NCI-H1092 (cell line): Measurements from ENCODE around the gene TOP1.

Source experiments
- DNase-seq: peaks from one replicate; lab custom pipeline; 2025; lab: John Stamatoyannopoulos, UW

Gene TOP1

GRCh38 chr20:41168281-41169161, 139.9 kb downstream of the TOP1 start:
- no peak for DNase-seq

DNA sequence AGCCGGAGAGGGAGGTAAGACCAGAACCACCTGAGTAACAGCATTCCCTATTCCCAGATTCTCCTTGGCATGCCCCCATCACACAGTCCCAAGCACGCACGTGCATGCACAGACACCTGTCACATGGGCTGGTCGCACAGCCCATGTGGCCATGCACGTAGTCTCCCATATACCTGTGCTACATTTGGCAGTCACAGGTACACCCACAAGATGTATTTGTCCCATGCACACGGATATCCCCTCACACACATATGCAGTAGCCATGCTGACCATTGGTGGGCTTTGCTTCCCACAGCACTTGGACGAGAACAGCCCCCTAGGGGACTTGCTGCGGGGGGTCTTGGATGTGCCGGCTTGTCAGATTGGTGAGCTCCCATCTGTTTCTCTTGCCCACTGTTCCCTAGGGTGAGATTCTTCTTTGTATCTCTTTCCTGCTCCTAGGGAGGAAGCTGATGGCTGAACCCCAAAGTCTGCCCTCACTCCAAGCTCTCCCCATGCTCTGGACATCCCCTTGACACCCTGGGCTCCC, 140.6 kb downstream of the TOP1 start:
- DNase-seq = no peak

DNA sequence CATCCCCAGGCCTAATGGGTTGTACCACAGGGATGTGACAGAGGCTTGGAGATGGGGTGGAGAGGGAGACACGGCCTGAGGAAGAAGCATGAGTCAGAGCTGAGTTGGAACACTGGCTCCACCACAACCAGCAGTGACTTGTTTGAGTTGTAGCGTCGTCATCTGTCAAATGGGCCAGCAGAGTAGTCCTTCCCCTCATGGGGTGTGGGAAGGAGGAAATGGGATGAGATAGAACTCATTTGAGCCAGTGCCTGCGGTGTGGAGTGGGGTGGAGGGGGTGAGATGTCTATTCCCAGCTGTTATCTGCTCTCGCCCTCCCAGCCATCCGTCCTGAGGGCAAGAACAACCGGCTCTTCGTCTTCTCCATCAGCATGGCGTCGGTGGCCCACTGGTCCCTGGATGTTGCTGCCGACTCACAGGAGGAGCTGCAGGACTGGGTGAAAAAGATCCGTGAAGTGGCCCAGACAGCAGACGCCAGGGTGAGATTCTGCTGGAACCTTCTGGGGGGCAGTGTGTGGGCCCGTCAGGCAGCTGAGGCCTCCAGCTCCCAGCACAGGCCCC, 141.2 kb downstream of the TOP1 start:
- DNase-seq = no peak

GRCh38 chr20:41170386-41171105, 141.9 kb downstream of the TOP1 start:
- DNase-seq = no peak

DNA sequence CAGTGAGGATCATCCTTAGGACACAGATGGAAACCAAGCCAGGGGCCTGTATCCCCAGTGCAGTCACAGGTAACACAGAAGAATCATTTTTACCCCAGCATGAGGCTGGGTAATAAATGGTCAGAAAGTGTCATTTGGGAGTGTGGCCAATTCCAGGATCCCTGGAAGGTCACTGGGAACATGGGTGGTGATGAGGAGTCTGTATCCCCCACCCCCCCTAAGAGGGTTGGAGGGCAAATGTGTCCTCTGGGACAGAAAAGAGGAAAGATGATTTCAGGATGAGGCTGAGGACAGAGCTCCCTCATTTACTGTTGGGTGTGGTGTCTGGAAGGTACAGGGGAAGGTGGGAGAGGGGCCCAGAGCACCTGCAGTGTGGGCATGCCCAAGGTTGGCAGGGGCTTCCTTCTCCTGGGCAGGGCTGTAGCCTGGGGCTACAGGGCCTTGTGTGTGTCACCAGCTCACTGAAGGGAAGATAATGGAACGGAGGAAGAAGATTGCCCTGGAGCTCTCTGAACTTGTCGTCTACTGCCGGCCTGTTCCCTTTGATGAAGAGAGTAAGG, 143.2 kb downstream of the TOP1 start:
- DNase-seq = no peak

DNA sequence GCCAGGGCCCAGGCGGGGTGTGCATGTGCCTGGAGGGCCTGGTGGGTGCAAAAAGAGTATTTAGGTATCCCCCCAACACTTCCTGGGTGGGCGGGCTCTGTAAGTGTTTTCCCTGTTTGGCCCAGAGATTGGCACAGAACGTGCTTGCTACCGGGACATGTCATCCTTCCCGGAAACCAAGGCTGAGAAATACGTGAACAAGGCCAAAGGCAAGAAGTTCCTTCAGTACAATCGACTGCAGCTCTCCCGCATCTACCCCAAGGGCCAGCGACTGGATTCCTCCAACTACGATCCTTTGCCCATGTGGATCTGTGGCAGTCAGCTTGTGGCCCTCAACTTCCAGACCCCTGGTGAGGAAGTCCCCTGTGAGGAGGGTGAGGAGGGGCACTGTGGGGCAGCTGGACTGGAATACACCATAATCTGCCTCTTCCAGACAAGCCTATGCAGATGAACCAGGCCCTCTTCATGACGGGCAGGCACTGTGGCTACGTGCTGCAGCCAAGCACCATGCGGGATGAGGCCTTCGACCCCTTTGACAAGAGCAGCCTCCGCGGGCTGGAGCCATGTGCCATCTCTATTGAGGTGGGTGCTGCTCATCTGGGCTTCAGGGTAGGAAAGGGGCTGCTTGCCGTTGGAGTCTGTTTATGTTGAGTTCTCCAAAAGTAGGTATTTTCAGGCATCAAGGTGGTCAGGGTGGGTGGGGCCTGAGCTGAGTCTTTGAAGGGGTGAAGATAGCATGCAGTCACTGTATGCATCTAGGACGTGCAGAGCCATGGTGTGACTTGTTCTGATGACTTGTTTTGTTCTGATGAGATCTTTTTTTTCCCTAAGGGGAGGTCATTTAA, 143.9 kb downstream of the TOP1 start:
- DNase-seq = no peak

GRCh38 chr20:41173161-41173721, 144.6 kb downstream of the TOP1 start:
- DNase-seq = peak; percentile 16

GRCh38 chr20:41173791-41174341, 145.2 kb downstream of the TOP1 start:
- no peak for DNase-seq
